ENCODE results near the gene CYP4A11. TPM values are rescaled to one million over a fixed set of nuclear protein-coding genes. Genes with fewer than 3 reads are reported as not detected.

CYP4A11 gene
- total and polyA plus RNA-seq, 10 of the 15 experiments (the other 5 are each of a cell fraction or from before 2014, with no cell fraction given), result 0.13 TPM; not detected in 9

DNA sequence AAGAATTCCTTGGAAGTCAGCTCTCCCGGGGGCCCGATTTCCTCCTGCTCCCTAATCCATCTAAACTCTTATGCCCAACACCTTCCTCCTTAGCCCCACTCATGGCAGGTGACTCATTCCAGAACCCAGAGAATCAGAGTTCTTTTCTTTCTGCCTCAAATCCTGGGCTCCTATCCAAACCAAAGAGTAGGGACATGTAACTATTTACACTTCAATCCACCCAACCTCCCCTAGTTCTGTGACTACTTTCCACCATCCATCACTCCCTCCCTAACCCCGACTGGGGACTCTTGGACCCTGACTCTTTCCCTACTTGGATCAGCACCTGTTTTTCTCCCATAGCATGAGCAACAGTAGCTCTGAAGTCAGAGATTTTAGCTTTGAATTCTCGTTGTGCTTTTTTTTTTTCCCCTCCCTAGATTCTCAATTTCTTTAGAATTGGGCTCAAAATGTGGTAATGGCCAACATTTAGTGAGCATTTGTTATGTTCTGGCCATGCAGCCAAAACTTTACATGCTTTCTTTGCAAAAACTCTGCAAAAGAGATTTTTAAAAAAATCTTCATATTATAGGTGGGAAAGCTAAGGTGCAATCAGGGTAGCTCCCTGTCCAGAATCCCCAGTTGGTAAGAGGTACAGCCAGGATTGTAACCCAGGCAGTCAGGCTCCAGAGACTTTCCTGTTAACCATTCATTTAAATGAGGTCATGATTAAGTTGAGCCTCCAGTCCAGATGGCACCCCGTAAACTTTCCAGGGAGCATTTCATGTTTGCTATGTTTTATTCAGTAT, 7.5 kb upstream of the CYP4A11 start:
- Histone ChIP-seq H3K4me3 (no peak overlapping the region), H3K9me3 (replicated peaks; ENCODE audit: control insufficient read depth, insufficient read depth, low read length) (no peaks in the 10 kb centered on the region), H2AFZ (ENCODE audit: control insufficient read depth, low read depth, low read length) (no peak overlapping the region), H3K27me3 (replicated peaks in 1 of 2; ENCODE audit: control insufficient read depth in 2 of 2, insufficient read depth in 2 of 2, low read length in 1 of 2) (no peaks in the 10 kb centered on the region), H3K79me2 (ENCODE audit: control insufficient read depth, insufficient read depth, low read length) (no peaks in the 10 kb centered on the region), H3K4me1 (ENCODE audit: control insufficient read depth, insufficient read depth, low read length) (no peaks in the 10 kb centered on the region), H3K4me2 (ENCODE audit: control insufficient read depth, insufficient read depth) (no peak overlapping the region), H4K20me1 (ENCODE audit: control insufficient read depth, insufficient read depth) (no peaks in the 10 kb centered on the region), H3K27ac (ENCODE audit: control insufficient read depth, insufficient read depth) (no peak overlapping the region), H3K9ac (ENCODE audit: control insufficient read depth, insufficient read depth, low read length) (no peak overlapping the region), H3K36me3 (ENCODE audit: control insufficient read depth in 2 of 2, insufficient read depth in 2 of 2, low read length in 1 of 2) (no peaks in the 10 kb centered on the region)
- DNase-seq (ENCODE audit: low read depth, low spot score) (no peak), FAIRE-seq (no peak), ATAC-seq (no peak)
- intact Hi-C loops (cut with micrococcal nuclease; ENCODE audit: unreplicated experiment), result no loop called here
- no TSS peak for BruUV-seq (replicated peaks)
- POLR2A ChIA-PET, result no interaction called here
- CTCF ChIA-PET, result no interaction called here
- in situ Hi-C loops (cut with MboI), result no loop called here
- WGBS (ENCODE audit: insufficient coverage, insufficient replicate concordance, low lambda C conversion rate, missing lambda C conversion rate), result 20% methylated on average over 5 of the region's 5 CpGs
- SMC1A ChIA-PET (ENCODE audit: uncharacterized antibody, unreplicated experiment), result no interaction called here
- RAD21 ChIA-PET (ENCODE audit: unreplicated experiment), result no interaction called here
- no peak for TF ChIP-seq TCF7 (IDR thresholded peaks at IDR 0.05; ENCODE audit: borderline replicate concordance)
- TF ChIP-seq HSF1 (IDR thresholded peaks at IDR 0.05; ENCODE audit: low read depth, low read length), result no peak
- TF ChIP-seq SUPT20H (IDR thresholded peaks at IDR 0.05; ENCODE audit: borderline replicate concordance, control insufficient read depth, low read depth, low read length), result no peak
- TF ChIP-seq NR2F1 (conservative IDR thresholded peaks at IDR 0.05), result no peak
- no peak for TF ChIP-seq SP1 (IDR thresholded peaks at IDR 0.05; ENCODE audit: low read depth, low read length)
- TF ChIP-seq, protein P1, sequence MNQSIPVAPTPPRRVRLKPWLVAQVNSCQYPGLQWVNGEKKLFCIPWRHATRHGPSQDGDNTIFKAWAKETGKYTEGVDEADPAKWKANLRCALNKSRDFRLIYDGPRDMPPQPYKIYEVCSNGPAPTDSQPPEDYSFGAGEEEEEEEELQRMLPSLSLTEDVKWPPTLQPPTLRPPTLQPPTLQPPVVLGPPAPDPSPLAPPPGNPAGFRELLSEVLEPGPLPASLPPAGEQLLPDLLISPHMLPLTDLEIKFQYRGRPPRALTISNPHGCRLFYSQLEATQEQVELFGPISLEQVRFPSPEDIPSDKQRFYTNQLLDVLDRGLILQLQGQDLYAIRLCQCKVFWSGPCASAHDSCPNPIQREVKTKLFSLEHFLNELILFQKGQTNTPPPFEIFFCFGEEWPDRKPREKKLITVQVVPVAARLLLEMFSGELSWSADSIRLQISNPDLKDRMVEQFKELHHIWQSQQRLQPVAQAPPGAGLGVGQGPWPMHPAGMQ (IDR thresholded peaks at IDR 0.05; ENCODE audit: borderline replicate concordance), result no peak
- TF ChIP-seq IKZF2 (IDR thresholded peaks at IDR 0.05), result no peak
- no peak for TF ChIP-seq POLR2AphosphoS5 (IDR thresholded peaks at IDR 0.05; ENCODE audit: low read length)
- no peak for TF ChIP-seq IRF4 (IDR thresholded peaks at IDR 0.05; ENCODE audit: low read depth, low read length)
- no peak for TF ChIP-seq ZBED1 (IDR thresholded peaks at IDR 0.05; ENCODE audit: borderline replicate concordance)
- no peak for TF ChIP-seq RELB (IDR thresholded peaks at IDR 0.05; ENCODE audit: low read depth)
- TF ChIP-seq, protein P2, sequence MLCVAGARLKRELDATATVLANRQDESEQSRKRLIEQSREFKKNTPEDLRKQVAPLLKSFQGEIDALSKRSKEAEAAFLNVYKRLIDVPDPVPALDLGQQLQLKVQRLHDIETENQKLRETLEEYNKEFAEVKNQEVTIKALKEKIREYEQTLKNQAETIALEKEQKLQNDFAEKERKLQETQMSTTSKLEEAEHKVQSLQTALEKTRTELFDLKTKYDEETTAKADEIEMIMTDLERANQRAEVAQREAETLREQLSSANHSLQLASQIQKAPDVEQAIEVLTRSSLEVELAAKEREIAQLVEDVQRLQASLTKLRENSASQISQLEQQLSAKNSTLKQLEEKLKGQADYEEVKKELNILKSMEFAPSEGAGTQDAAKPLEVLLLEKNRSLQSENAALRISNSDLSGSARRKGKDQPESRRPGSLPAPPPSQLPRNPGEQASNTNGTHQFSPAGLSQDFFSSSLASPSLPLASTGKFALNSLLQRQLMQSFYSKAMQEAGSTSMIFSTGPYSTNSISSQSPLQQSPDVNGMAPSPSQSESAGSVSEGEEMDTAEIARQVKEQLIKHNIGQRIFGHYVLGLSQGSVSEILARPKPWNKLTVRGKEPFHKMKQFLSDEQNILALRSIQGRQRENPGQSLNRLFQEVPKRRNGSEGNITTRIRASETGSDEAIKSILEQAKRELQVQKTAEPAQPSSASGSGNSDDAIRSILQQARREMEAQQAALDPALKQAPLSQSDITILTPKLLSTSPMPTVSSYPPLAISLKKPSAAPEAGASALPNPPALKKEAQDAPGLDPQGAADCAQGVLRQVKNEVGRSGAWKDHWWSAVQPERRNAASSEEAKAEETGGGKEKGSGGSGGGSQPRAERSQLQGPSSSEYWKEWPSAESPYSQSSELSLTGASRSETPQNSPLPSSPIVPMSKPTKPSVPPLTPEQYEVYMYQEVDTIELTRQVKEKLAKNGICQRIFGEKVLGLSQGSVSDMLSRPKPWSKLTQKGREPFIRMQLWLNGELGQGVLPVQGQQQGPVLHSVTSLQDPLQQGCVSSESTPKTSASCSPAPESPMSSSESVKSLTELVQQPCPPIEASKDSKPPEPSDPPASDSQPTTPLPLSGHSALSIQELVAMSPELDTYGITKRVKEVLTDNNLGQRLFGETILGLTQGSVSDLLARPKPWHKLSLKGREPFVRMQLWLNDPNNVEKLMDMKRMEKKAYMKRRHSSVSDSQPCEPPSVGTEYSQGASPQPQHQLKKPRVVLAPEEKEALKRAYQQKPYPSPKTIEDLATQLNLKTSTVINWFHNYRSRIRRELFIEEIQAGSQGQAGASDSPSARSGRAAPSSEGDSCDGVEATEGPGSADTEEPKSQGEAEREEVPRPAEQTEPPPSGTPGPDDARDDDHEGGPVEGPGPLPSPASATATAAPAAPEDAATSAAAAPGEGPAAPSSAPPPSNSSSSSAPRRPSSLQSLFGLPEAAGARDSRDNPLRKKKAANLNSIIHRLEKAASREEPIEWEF (IDR thresholded peaks at IDR 0.05; ENCODE audit: insufficient replicate concordance, low read depth, low read length), result no peak
- no peak for TF ChIP-seq BRCA1 (IDR thresholded peaks at IDR 0.05; ENCODE audit: low read depth, low read length)
